HepG2 (cell line): ENCODE results near the gene IQCH. TPM values are rescaled to one million over a fixed set of nuclear protein-coding genes. Genes with fewer than 3 reads are reported as not detected.
A peak's percentile ranks its signal among the peaks of the same experiment; 100 is the strongest.

Source experiments
- BATF2 ChIP-seq: sonication (generic); formaldehyde crosslinking; IDR thresholded peaks from 2 replicates; pipeline ENCODE4 v1.8.0; 2022; ENCODE audit warnings: mild to moderate bottlenecking, missing genetic modification reagents, moderate library complexity
- CBFB ChIP-seq: sonication (generic); formaldehyde crosslinking; IDR thresholded peaks from 2 replicates; pipeline ENCODE4 v1.4.0; 2020; ENCODE audit warnings: missing genetic modification reagents
- CCDC6 ChIP-seq: sonication (generic); formaldehyde crosslinking; IDR thresholded peaks from 2 replicates; pipeline ENCODE4 v1.8.1; 2022; ENCODE audit warnings: mild to moderate bottlenecking, missing genetic modification reagents, moderate library complexity
- GRHL1 ChIP-seq: sonication (generic); formaldehyde crosslinking; conservative IDR thresholded peaks from 2 replicates; pipeline ENCODE4 v1.8.0; 2022; ENCODE audit warnings: missing genetic modification reagents
- HMG20B ChIP-seq: conservative IDR thresholded peaks from 2 replicates; pipeline ENCODE4 v1.6.1; 2016; ENCODE audit warnings: missing genetic modification reagents, missing compliant biosample characterization
- HMGA1 ChIP-seq: sonication (generic); formaldehyde crosslinking; conservative IDR thresholded peaks from 2 replicates; pipeline ENCODE4 v1.4.0; 2020; ENCODE audit warnings: missing genetic modification reagents
- KAT8 ChIP-seq: IDR thresholded peaks from 2 replicates; pipeline ENCODE4 v1.6.1; 2016; ENCODE audit warnings: missing genetic modification reagents, missing compliant biosample characterization
- MIXL1 ChIP-seq: IDR thresholded peaks from 2 replicates; pipeline ENCODE4 v1.6.1; 2016
- MXD4 ChIP-seq: IDR thresholded peaks from 2 replicates; pipeline ENCODE4 v1.6.1; 2016; ENCODE audit warnings: mild to moderate bottlenecking, missing biosample characterization, missing genetic modification reagents
- SNAPC4 ChIP-seq: sonication (generic); formaldehyde crosslinking; IDR thresholded peaks from 2 replicates; pipeline ENCODE4 v1.4.0; 2020; ENCODE audit warnings: mild to moderate bottlenecking, missing genetic modification reagents
- STAT6 ChIP-seq: sonication (generic); formaldehyde crosslinking; IDR thresholded peaks from 2 replicates; pipeline ENCODE4 v1.4.0; 2020; ENCODE audit warnings: missing genetic modification reagents, mild to moderate bottlenecking, borderline replicate concordance
- TBL1XR1 ChIP-seq: fragments of 150-350 bp; IDR thresholded peaks from 2 replicates; pipeline ENCODE4 v1.6.1; 2014; ENCODE audit warnings: borderline replicate concordance, low read length; ENCODE audit not compliant: partially characterized antibody
- ZBTB44 ChIP-seq: sonication (generic); formaldehyde crosslinking; IDR thresholded peaks from 2 replicates; pipeline ENCODE4 v1.4.0; 2020; ENCODE audit warnings: missing genetic modification reagents
- ZC3H13 ChIP-seq: sonication (generic); formaldehyde crosslinking; IDR thresholded peaks from 2 replicates; pipeline ENCODE4 v1.8.1; 2023; ENCODE audit warnings: mild to moderate bottlenecking, missing genetic modification reagents, moderate library complexity
- ZKSCAN1 ChIP-seq: fragments of 150-350 bp; IDR thresholded peaks from 2 replicates; pipeline ENCODE4 v1.6.1; 2014; ENCODE audit warnings: low read length
- ZNF234 ChIP-seq: sonication (generic); formaldehyde crosslinking; conservative IDR thresholded peaks from 2 replicates; pipeline ENCODE4 v1.5.1; 2020; ENCODE audit warnings: mild to moderate bottlenecking, missing genetic modification reagents
- ZNF629 ChIP-seq: sonication (generic); formaldehyde crosslinking; conservative IDR thresholded peaks from 2 replicates; pipeline ENCODE4 v1.5.0; 2020; ENCODE audit warnings: missing genetic modification reagents
- ZNF780A ChIP-seq: sonication (generic); formaldehyde crosslinking; IDR thresholded peaks from 2 replicates; pipeline ENCODE4 v1.8.0; 2022; ENCODE audit warnings: mild to moderate bottlenecking, missing genetic modification reagents, moderate library complexity
- polyA plus RNA-seq, 8 experiments: library from polyadenylated mRNA; depleted of rRNA in 3 of 8; stranded (reverse) in 7 of 8; unstranded in 1 of 8; fragments of >200 nt; fragmentation: Illumina TruSeq in 4 of 8; extraction: Trizol in 4 of 8; gene quantifications; 2 replicates each; pipeline versions ENCODE4 v1.2.1 to v1.2.3, GENCODE V29; 2011 to 2016; ENCODE audit warnings: low read depth in 4 of 8, missing spikeins in 1 of 8, mixed read lengths in 1 of 8; ENCODE audit not compliant: insufficient read depth in 1 of 8
- total RNA-seq, 5 experiments: library from RNA; depleted of rRNA; stranded (reverse); fragments of >200 nt; fragmentation: Illumina TruSeq; extraction: Trizol; gene quantifications; 2 replicates each; pipeline ENCODE4 v1.2.3, GENCODE V29; 2016; ENCODE audit warnings: low read depth in 1 of 5

Gene IQCH
- total and polyA plus RNA-seq, 2 of the 13 experiments (the other 11 are each of a cell fraction or from before 2014, with no cell fraction given), result 0.16 to 0.55 TPM

GRCh38 chr15:67542420-67543347 is 288.1 kb downstream of the IQCH start, which contains the start of gene MAP2K5 (continued):
- TF ChIP-seq ZBTB44 (CRISPR knock-in tag) (no peak), MXD4 (CRISPR knock-in tag) (no peak), CBFB (CRISPR knock-in tag) (no peak), ZNF234 (CRISPR knock-in tag) (no peak), ZNF780A (CRISPR knock-in tag) (no peak), ZNF629 (CRISPR knock-in tag) (no peak), ZC3H13 (no peak), HMG20B (CRISPR knock-in tag) (no peak), SNAPC4 (CRISPR knock-in tag) (no peak), CCDC6 (CRISPR knock-in tag) (0 out of 2 replicates have a peak, but pooled peaks have one; percentile 21), GRHL1 (CRISPR knock-in tag) (no peak), STAT6 (no peak), BATF2 (CRISPR knock-in tag) (no peak), HMGA1 (CRISPR knock-in tag) (no peak), TBL1XR1 (no peak), KAT8 (CRISPR knock-in tag) (peak; percentile 85), MIXL1 (CRISPR knock-in tag) (no peak), ZKSCAN1 (no peak)
